GM21528 (cell line): ENCODE data around the gene PRTG.
A peak's percentile ranks its signal among the peaks of the same experiment; 100 is the strongest.
"Not testable (repeated sequence)": the region's sequence is repeated elsewhere in the genome, so short reads cannot be mapped to it uniquely, and the experiment has no call there.

Experiments used
- ATAC-seq: cut with Tn5 transposase; IDR thresholded peaks from one replicate; pipeline ENCODE4 v1.9.1; 2021; ENCODE audit warnings: mild to moderate bottlenecking, moderate library complexity; ENCODE audit not compliant: unreplicated experiment, low FRiP score

PRTG gene

GRCh38 chr15:55742927-55743728 is at the start of gene PRTG:
PRTG (minus strand) TSS chr15:55743152; CDS start chr15:55742931, 221 bp downstream.
- no peak for ATAC-seq

- no peak for ATAC-seq
Measured at GRCh38 chr15:55791551-55792400, 48.8 kb upstream of the PRTG start.

GRCh38 chr15:55789066-55789660 is 46.2 kb upstream of the PRTG start:
- no peak for ATAC-seq

- ATAC-seq, result no peak
Measured at GRCh38 chr15:55786341-55786740, 43.4 kb upstream of the PRTG start.

- not testable (repeated sequence) for ATAC-seq
Measured at GRCh38 chr15:55785593-55785992, 42.6 kb upstream of the PRTG start.

GRCh38 chr15:55784286-55784685 is 41.3 kb upstream of the PRTG start:
- ATAC-seq, result no peak

- no peak for ATAC-seq
Measured at GRCh38 chr15:55782901-55783300, 39.9 kb upstream of the PRTG start.

- no peak for ATAC-seq
Measured at GRCh38 chr15:55780292-55780691, 37.3 kb upstream of the PRTG start.

- no peak for ATAC-seq
Measured at GRCh38 chr15:55778932-55779331, 36.0 kb upstream of the PRTG start.

GRCh38 chr15:55775316-55775715 is 32.4 kb upstream of the PRTG start:
- no peak for ATAC-seq

- ATAC-seq, result peak; percentile 63
Measured at GRCh38 chr15:55774113-55774970, 31.4 kb upstream of the PRTG start.

GRCh38 chr15:55770806-55771205 is 27.9 kb upstream of the PRTG start:
- ATAC-seq, result no peak

GRCh38 chr15:55770261-55770660 is 27.3 kb upstream of the PRTG start:
- no peak for ATAC-seq

GRCh38 chr15:55768670-55769185 is 25.8 kb upstream of the PRTG start:
- ATAC-seq, result no peak

GRCh38 chr15:55766676-55767075 is 23.7 kb upstream of the PRTG start:
- ATAC-seq, result no peak

- ATAC-seq, result no peak
Measured at GRCh38 chr15:55764398-55764797, 21.4 kb upstream of the PRTG start.

GRCh38 chr15:55758580-55758986 is 15.6 kb upstream of the PRTG start:
- no peak for ATAC-seq

GRCh38 chr15:55753433-55753832 is 10.5 kb upstream of the PRTG start:
- not testable (repeated sequence) for ATAC-seq

GRCh38 chr15:55750706-55751105 is 7.8 kb upstream of the PRTG start:
- no peak for ATAC-seq
